Measurements from ENCODE around the gene LTB4R2.

Gene LTB4R2

DNA sequence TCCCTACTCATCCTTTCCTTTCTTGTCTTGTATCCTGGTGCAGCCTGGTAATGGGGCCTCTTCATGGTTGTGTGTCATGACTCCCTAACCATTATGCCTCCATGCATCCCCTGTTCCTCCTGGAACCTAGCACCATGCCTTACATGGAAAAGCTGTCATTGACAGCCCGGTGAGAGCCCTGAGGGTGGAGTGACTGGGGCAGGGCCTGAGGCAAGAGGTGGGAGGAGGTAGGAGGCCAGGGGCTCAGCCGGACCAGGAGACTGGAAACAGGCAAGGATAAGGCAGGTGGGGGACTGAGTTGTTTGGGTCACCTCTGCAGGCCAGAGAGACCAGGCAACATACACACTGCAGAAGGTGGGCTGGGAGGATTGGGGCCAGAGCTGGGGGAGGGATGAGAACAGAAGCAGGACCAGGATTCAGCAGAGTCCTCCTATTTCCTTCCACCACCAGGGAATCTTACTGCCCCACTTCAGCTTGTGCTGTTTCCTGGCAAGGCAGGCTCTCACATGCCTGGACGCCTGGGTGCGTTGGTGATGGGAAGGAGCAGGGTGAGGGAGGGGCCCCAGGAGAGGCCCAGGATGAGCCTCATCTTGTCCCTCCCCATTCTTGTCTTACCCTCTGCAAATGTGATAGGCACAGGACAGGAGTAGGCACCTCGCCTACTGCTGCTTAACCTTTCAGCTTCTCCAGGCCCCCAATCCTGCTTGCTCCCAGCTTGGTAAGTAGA, at the start of gene LTB4R2:
Gene LTB4R2 (plus strand): TSS at position 603 of the 727 bp plus-strand sequence. CDS start 525 bp downstream, outside the sequence.
- Histone ChIP-seq H3K4me1 (ENCODE audit: control insufficient read depth in 1 of 2, insufficient read depth in 1 of 2, low read depth in 1 of 2, low read length in 1 of 2) (peaks cover 71 to 75% of the 10 kb centered on the region in 2 experiments), H3K9me3 (no peaks in the 10 kb centered on the region), H3K36me3 (peaks cover 33% of the 10 kb centered on the region), H3K4me3 (ENCODE audit: low read depth in 1 of 2, low read length in 1 of 2) (peak within 1 kb of the TSS; percentile 74 to 86), H3K27me3 (no peaks in the 10 kb centered on the region), H3K27ac (peak within 1 kb of the TSS; percentile 97)
- TF ChIP-seq CTCF (IDR thresholded peaks at IDR 0.05) = no peak

- Histone ChIP-seq H3K27me3 (no peaks in the 10 kb centered on the region), H3K9me3 (no peaks in the 10 kb centered on the region), H3K27ac (no peak overlapping the region), H3K4me1 (ENCODE audit: control insufficient read depth in 1 of 2, insufficient read depth in 1 of 2, low read depth in 1 of 2, low read length in 1 of 2) (no peaks in the 10 kb centered on the region), H3K4me3 (ENCODE audit: low read depth in 1 of 2, low read length in 1 of 2) (no peak overlapping the region), H3K36me3 (peaks cover 34% of the 10 kb centered on the region)
- TF ChIP-seq CTCF (IDR thresholded peaks at IDR 0.05) = no peak
Observed at GRCh38 chr14:24260780-24261157, 49.2 kb upstream of the LTB4R2 start.

DNA sequence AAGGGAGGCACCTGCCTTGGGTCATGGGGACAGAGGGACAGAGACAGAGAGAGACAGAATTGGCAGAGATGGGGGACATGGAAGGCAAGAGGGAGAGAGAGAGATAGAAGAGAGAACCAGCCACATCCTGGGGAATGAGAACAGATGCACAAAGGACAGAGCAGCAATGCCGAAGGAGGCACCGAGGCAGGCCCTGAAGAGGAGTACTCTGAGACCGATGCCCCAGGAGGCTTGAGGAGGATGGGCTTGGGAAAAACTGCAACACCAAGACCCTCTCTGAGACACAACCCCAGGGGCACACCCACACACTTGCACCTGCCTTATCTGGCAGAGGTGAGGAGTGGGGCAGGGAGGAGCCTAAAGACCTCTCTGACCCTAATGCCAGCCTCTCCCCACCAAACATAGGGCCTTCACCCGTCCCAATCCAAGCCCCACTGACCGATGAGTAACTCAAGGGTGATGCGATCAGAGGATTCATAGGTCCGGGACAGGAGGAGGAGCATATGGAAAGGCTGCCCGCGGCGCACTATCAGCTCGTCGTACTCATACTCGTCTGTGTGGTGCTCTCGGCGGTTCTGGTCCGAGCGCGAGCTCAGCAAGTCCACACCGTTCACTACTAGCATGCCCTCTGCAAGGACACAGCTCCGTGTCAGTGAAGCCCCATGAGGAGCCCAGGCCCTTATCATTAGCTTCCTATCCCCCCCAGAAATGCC, 48.5 kb upstream of the LTB4R2 start:
- no peaks in the 10 kb centered on the region for H3K27me3 ChIP-seq
- H3K4me3 ChIP-seq (ENCODE audit: low read depth in 1 of 2, low read length in 1 of 2) = no peak overlapping the region
- H3K4me1 ChIP-seq (ENCODE audit: control insufficient read depth in 1 of 2, insufficient read depth in 1 of 2, low read depth in 1 of 2, low read length in 1 of 2) = no peaks in the 10 kb centered on the region
- no peak for TF ChIP-seq CTCF (IDR thresholded peaks at IDR 0.05)
- H3K36me3 ChIP-seq = peaks cover 41% of the 10 kb centered on the region
- H3K9me3 ChIP-seq = no peaks in the 10 kb centered on the region
- H3K27ac ChIP-seq = no peak overlapping the region

GRCh38 chr14:24261969-24262327, 48.0 kb upstream of the LTB4R2 start:
- Histone ChIP-seq H3K36me3 (peaks cover 46% of the 10 kb centered on the region), H3K4me3 (ENCODE audit: low read depth in 1 of 2, low read length in 1 of 2) (no peak overlapping the region), H3K27me3 (no peaks in the 10 kb centered on the region), H3K27ac (no peak overlapping the region), H3K9me3 (no peaks in the 10 kb centered on the region), H3K4me1 (ENCODE audit: control insufficient read depth in 1 of 2, insufficient read depth in 1 of 2, low read depth in 1 of 2, low read length in 1 of 2) (no peaks in the 10 kb centered on the region)
- TF ChIP-seq CTCF (IDR thresholded peaks at IDR 0.05) = no peak

DNA sequence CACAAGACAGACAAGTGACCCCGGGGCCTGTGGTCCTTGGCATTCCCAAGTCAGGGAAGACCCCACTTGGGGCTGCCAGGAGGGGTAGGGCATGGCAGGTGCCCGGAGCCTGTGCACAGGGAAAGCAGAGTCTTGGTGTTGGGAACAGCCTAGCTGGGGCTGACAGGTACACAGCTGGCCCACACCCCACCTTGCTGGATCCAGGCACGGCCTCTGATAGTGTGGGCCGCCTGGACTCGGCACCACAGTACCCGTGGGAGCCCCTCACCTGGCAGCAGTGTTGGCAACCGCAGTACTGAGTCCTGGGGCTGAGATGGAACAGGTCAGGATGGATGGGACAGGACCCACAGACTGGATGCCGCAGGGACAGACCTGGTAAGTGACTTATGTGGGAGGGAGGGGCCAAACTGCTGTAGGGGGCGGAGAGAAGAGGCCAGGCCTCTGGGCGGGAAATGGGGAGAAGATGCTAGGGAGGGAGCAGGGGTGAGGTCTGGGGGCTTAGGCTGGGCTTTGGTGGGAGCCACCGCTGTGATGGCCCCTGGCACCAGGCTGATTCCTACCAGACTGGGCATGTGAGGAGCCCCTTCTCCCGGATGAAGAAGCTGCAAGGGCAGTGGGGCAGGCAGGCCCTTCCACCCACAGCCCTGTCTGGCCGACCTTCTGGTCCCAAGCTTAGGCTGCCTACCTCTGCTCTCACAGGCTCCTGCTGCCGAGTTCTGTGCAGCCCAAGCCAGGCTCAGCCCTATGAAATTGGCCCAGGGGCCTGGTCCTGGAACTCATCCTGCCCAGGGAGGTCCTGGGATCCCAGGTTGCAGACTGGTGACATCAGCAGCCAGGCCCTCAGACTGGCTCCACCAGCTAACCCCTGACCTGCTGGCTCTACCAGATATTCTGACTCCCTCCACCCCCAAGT, 46.9 kb upstream of the LTB4R2 start, which contains the start of gene TGM1:
Gene TGM1 (minus strand): TSS at position 357 of the 913 bp plus-strand sequence. CDS start 825 bp downstream, outside the sequence.
- peaks cover 54% of the 10 kb centered on the region for H3K36me3 ChIP-seq
- H3K27ac ChIP-seq = no peak within 1 kb of the TSS
- no peaks in the 10 kb centered on the region for H3K4me1 ChIP-seq (ENCODE audit: control insufficient read depth in 1 of 2, insufficient read depth in 1 of 2, low read depth in 1 of 2, low read length in 1 of 2)
- no peak for TF ChIP-seq CTCF (IDR thresholded peaks at IDR 0.05)
- no peak within 1 kb of the TSS for H3K4me3 ChIP-seq (ENCODE audit: low read depth in 1 of 2, low read length in 1 of 2)
- H3K9me3 ChIP-seq = no peaks in the 10 kb centered on the region
- no peaks in the 10 kb centered on the region for H3K27me3 ChIP-seq
